Measurements from ENCODE around the gene UCN2.

UCN2 gene

DNA sequence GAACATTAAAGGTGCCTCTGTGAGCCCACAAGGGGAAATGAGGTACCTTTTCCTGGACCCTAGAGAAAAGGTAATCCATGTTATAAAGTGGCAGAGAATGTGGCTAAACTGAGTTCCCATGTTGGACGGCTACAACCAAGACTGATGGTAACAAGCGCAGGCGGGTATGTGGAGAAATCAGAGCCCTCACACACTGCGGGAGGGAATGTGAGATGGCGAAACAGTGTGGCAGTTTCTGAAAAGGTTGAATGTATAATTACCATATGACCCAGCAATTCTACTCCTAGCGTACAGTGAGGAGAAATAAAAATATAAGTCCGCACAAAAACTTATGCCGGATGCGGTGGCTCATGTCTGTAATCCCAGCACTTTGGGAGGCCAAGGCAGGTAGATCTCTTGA, 35.5 kb downstream of the UCN2 start:
- in situ Hi-C loops (cut with MboI; ENCODE audit: low sequenced_read_pairs), result no loop called here
- Histone ChIP-seq H3K4me1 (peaks cover 4% of the 10 kb centered on the region), H3K36me3 (replicated peaks) (no peaks in the 10 kb centered on the region), H3K4me3 (no peak overlapping the region), H3K27me3 (ENCODE audit: low read depth) (no peaks in the 10 kb centered on the region), H3K9me3 (no peaks in the 10 kb centered on the region)
- DNase-seq (ENCODE audit: low spot score in 2 of 2), result no peak

- H3K4me3 ChIP-seq, result no peak overlapping the region
- no peaks in the 10 kb centered on the region for H3K36me3 ChIP-seq (replicated peaks)
- no peaks in the 10 kb centered on the region for H3K27me3 ChIP-seq (ENCODE audit: low read depth)
- no peaks in the 10 kb centered on the region for H3K4me1 ChIP-seq
- DNase-seq (ENCODE audit: low spot score in 2 of 2), result no peak
- in situ Hi-C loops (cut with MboI; ENCODE audit: low sequenced_read_pairs), result no loop called here
- H3K9me3 ChIP-seq, result no peaks in the 10 kb centered on the region
These were observed 38.6 kb downstream of the UCN2 start for GRCh38 chr3:48524970-48525369.

DNA sequence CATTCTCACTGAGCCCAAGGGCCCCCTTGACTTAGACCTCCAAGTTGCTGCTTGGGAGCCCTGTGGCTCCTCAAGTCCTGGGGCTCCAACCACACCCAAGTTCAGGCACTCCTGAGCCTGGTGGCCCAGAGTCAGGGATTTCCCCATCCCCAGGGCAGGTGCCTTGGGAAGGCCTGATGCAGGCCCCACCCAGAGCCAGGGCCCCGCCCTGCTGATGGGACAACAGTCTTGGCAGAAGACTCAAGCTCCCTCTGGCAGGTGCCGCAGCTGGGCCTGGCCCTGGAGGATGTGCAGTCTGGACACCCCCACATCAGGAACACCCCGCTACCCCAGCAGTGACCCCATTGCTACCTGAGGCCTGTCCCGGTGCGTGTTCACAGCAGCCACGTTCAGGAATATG, 41.9 kb downstream of the UCN2 start:
- Histone ChIP-seq H3K4me3 (no peak overlapping the region), H3K27me3 (ENCODE audit: low read depth) (no peaks in the 10 kb centered on the region), H3K4me1 (no peaks in the 10 kb centered on the region), H3K36me3 (replicated peaks) (no peaks in the 10 kb centered on the region), H3K9me3 (no peaks in the 10 kb centered on the region)
- DNase-seq (ENCODE audit: low spot score in 2 of 2), result no peak
- in situ Hi-C loops (cut with MboI; ENCODE audit: low sequenced_read_pairs), result no loop called here

GRCh38 chr3:48519277-48519643, 44.3 kb downstream of the UCN2 start:
- Histone ChIP-seq H3K9me3 (no peaks in the 10 kb centered on the region), H3K4me1 (no peaks in the 10 kb centered on the region), H3K36me3 (replicated peaks) (no peaks in the 10 kb centered on the region), H3K4me3 (no peak overlapping the region), H3K27me3 (ENCODE audit: low read depth) (no peaks in the 10 kb centered on the region)
- in situ Hi-C loops (cut with MboI; ENCODE audit: low sequenced_read_pairs), result no loop called here
- DNase-seq (ENCODE audit: low spot score in 2 of 2), result no peak

DNA sequence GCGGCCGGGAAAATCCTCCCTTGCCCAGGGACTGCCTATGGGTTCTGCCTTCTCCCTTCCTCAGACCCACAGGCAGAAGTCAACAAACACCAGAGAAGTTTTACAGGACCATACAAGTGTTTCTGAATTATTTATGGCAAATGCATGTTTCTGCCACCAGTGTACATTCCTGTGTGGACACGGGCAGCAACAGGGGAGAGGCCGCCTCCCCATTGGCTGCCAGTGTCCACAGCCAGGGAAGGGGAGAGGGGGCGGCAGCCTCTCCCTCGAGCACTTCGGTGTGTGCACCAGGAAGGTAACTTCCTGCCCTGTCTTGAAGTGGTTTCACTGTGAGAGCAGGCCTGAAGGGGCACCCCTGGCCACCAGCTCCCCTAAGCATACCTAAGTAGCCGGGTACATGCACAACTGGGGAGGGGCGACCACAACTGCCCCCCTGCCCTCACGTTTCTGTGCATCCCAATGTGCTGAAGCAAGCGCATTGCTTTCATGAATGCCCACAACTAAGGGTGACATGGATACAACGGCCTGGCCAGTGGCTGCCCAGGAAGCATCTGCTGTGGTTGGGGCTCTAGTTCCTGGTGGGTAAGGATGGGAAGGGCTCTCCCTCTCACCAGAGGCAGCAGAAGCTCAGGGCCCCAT, 44.8 kb downstream of the UCN2 start:
- H3K4me3 ChIP-seq, result no peak overlapping the region
- DNase-seq (ENCODE audit: low spot score in 2 of 2), result no peak
- no peaks in the 10 kb centered on the region for H3K27me3 ChIP-seq (ENCODE audit: low read depth)
- H3K9me3 ChIP-seq, result no peaks in the 10 kb centered on the region
- H3K4me1 ChIP-seq, result no peaks in the 10 kb centered on the region
- no peaks in the 10 kb centered on the region for H3K36me3 ChIP-seq (replicated peaks)
- in situ Hi-C loops (cut with MboI; ENCODE audit: low sequenced_read_pairs), result no loop called here

GRCh38 chr3:48518069-48518468, 45.5 kb downstream of the UCN2 start:
- no peak overlapping the region for H3K4me3 ChIP-seq
- no peaks in the 10 kb centered on the region for H3K36me3 ChIP-seq (replicated peaks)
- H3K27me3 ChIP-seq (ENCODE audit: low read depth), result no peaks in the 10 kb centered on the region
- DNase-seq (ENCODE audit: low spot score in 2 of 2), result no peak
- in situ Hi-C loops (cut with MboI; ENCODE audit: low sequenced_read_pairs), result no loop called here
- no peaks in the 10 kb centered on the region for H3K4me1 ChIP-seq
- no peaks in the 10 kb centered on the region for H3K9me3 ChIP-seq

DNA sequence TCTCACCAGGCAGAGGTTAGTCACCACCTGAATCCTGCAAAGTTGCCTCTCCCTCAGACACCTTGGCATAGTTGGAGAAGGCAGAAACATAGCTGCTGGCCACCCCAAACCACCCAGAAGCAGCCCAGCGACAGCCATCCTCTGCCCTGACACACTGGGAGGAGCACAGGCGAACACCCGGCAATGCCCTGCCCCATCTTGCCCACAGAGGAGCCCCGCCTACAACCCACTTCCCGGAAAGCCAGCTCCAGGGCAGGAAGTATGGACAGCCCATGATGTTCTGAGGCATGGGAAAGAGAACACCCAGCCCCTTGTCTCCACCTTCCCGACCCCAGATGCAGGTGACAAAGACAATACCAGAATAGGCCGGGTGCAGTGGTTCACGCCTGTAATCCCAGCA, 47.0 kb downstream of the UCN2 start:
- DNase-seq (ENCODE audit: low spot score in 2 of 2), result no peak
- in situ Hi-C loops (cut with MboI; ENCODE audit: low sequenced_read_pairs), result no loop called here
- H3K27me3 ChIP-seq (ENCODE audit: low read depth), result no peaks in the 10 kb centered on the region
- H3K9me3 ChIP-seq, result no peaks in the 10 kb centered on the region
- H3K36me3 ChIP-seq (replicated peaks), result no peaks in the 10 kb centered on the region
- H3K4me3 ChIP-seq, result no peak overlapping the region
- no peaks in the 10 kb centered on the region for H3K4me1 ChIP-seq

GRCh38 chr3:48514431-48515227, 49.0 kb downstream of the UCN2 start:
- no peak for DNase-seq (ENCODE audit: low spot score in 2 of 2)

More at GRCh38 chr3:48514431-48515227, 49.0 kb downstream of the UCN2 start:
- Histone ChIP-seq H3K4me3 (no peak overlapping the region), H3K36me3 (replicated peaks) (no peaks in the 10 kb centered on the region), H3K9me3 (no peaks in the 10 kb centered on the region), H3K4me1 (no peaks in the 10 kb centered on the region), H3K27me3 (ENCODE audit: low read depth) (no peaks in the 10 kb centered on the region)
- in situ Hi-C loops (cut with MboI; ENCODE audit: low sequenced_read_pairs), result no loop called here
